Measurements from ENCODE around the gene SDE2.

DNA sequence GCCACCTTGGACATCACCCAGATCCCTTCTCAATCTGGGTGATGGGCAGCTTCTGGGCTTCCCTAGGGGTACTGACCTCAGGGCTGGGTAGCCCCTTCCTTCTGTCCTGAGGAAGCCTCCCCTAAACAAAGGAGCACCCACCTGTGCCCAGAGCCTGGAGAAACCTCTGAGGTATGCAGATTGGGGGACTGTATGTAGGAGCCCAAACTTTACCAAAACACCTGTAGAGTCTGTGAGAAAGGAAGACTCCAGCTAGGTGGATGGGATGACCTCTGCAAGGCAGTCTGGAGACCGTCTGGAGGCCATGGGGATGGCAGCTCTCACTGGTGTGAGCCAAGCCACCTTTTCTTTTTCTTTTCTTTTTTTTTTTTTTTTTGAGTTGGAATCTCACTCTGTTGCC is 44.4 kb downstream of the SDE2 start:
- TF ChIP-seq, protein P1, sequence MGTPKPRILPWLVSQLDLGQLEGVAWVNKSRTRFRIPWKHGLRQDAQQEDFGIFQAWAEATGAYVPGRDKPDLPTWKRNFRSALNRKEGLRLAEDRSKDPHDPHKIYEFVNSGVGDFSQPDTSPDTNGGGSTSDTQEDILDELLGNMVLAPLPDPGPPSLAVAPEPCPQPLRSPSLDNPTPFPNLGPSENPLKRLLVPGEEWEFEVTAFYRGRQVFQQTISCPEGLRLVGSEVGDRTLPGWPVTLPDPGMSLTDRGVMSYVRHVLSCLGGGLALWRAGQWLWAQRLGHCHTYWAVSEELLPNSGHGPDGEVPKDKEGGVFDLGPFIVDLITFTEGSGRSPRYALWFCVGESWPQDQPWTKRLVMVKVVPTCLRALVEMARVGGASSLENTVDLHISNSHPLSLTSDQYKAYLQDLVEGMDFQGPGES (IDR thresholded peaks at IDR 0.05) = no peak
- TF ChIP-seq ATF3 (IDR thresholded peaks at IDR 0.05; ENCODE audit: borderline replicate concordance, extremely low read depth, low read depth, low read length) = no peak
- no peak for TF ChIP-seq CTCF (IDR thresholded peaks at IDR 0.05 in 2 of 3, conservative IDR thresholded peaks at IDR 0.05 in 1 of 3; ENCODE audit: control insufficient read depth in 2 of 3, extremely low read depth in 1 of 3, insufficient read depth in 1 of 3, low read depth in 3 of 3, low read length in 3 of 3)
- TF ChIP-seq EZH2 (IDR thresholded peaks at IDR 0.05; ENCODE audit: borderline replicate concordance, control insufficient read depth, low read depth, low read length) = no peak
